Measurements from ENCODE around the gene PRSS53.

PRSS53 gene

DNA sequence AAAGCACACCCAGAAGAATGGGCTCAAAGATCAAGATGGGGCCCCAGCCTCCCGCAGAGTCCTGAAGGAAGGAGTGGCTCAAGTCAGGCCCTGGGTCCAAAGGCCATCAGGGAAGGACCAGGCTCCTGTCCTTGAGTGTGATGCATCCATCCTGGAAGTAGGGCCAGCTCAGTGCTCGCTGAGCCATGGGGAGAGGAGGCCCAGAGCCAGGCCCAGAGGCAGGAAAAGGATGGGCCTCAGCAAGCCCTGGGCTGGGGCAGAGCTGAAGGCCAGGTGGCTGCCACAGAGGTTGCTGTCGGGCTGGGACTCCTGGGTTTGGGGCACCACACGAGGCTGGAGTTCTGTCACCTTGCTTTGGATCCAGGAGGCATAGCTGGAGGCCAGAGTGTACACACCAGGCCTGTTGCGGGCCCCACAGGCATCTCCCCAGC is 43.1 kb upstream of the PRSS53 start:
- no peaks in the 10 kb centered on the region for H3K36me3 ChIP-seq (ENCODE audit: control insufficient read depth, insufficient read depth, low read length)
- H3K9ac ChIP-seq = no peak overlapping the region
- no peak overlapping the region for H2AFZ ChIP-seq
- peaks cover 15% of the 10 kb centered on the region for H3K79me2 ChIP-seq
- no peak overlapping the region for H3K4me2 ChIP-seq (ENCODE audit: low read length)
- peaks cover 40% of the 10 kb centered on the region for H3K4me1 ChIP-seq
- TF ChIP-seq, protein P1, sequence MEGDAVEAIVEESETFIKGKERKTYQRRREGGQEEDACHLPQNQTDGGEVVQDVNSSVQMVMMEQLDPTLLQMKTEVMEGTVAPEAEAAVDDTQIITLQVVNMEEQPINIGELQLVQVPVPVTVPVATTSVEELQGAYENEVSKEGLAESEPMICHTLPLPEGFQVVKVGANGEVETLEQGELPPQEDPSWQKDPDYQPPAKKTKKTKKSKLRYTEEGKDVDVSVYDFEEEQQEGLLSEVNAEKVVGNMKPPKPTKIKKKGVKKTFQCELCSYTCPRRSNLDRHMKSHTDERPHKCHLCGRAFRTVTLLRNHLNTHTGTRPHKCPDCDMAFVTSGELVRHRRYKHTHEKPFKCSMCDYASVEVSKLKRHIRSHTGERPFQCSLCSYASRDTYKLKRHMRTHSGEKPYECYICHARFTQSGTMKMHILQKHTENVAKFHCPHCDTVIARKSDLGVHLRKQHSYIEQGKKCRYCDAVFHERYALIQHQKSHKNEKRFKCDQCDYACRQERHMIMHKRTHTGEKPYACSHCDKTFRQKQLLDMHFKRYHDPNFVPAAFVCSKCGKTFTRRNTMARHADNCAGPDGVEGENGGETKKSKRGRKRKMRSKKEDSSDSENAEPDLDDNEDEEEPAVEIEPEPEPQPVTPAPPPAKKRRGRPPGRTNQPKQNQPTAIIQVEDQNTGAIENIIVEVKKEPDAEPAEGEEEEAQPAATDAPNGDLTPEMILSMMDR (IDR thresholded peaks at IDR 0.05) = no peak
- H3K27me3 ChIP-seq (ENCODE audit: control insufficient read depth, insufficient read depth, low read length) = no peaks in the 10 kb centered on the region
- H3K9me3 ChIP-seq (ENCODE audit: control insufficient read depth, low read length) = no peaks in the 10 kb centered on the region
- no peak overlapping the region for H3K4me3 ChIP-seq (ENCODE audit: low read depth, low read length)
- H3K27ac ChIP-seq = no peak overlapping the region

DNA sequence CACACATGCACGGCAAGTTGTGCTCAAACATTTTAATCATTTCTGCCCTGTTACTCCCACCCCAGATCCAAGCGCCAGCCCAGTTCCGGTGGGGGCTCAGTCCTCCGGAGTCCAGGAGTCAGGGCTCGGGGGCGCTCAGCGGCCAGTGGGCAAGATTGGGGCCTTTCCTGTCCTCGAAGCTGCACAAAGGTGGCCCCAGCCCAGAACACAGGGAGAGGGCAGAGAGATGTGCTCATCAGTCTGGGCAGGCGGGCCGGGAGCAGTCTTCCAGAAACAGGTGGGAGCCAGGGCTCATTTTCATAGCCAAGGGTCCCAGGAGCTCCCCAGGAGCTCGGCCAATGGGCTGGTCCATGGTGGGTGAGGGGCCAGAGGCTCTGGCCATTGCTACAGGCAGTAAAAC is 42.7 kb upstream of the PRSS53 start:
- peaks cover 15% of the 10 kb centered on the region for H3K79me2 ChIP-seq
- no peak overlapping the region for H3K9ac ChIP-seq
- TF ChIP-seq, protein P1 (IDR thresholded peaks at IDR 0.05) = no peak
- H3K4me2 ChIP-seq (ENCODE audit: low read length) = peak overlapping the region; percentile 1
- H3K4me1 ChIP-seq = peaks cover 40% of the 10 kb centered on the region
- no peaks in the 10 kb centered on the region for H3K27me3 ChIP-seq (ENCODE audit: control insufficient read depth, insufficient read depth, low read length)
- H3K4me3 ChIP-seq (ENCODE audit: low read depth, low read length) = peak overlapping the region; percentile 23
- peak overlapping the region; percentile 86 for H3K27ac ChIP-seq
- no peaks in the 10 kb centered on the region for H3K9me3 ChIP-seq (ENCODE audit: control insufficient read depth, low read length)
- no peak overlapping the region for H2AFZ ChIP-seq
- no peaks in the 10 kb centered on the region for H3K36me3 ChIP-seq (ENCODE audit: control insufficient read depth, insufficient read depth, low read length)

DNA sequence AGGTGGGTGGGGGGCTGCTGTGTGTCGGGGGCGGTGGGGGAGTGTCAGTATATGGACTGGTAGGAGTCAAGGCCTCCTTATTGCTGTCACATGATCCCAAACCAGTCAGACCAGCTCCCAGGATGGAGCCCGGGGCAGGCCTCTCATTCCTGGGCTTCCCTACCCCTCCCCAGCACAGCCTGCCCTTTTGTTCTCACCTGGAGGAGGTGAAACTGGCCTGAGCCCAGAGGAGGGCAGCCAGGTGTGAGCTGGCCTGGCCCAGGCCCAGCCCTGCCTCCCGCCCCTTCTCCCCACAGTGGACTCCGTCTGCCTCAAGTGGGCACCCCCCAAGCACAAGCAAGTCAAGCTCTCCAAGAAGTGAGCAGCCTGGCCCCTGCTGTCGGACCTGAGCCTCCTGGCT is 42.2 kb upstream of the PRSS53 start:
- H3K79me2 ChIP-seq = peaks cover 16% of the 10 kb centered on the region
- peaks cover 35% of the 10 kb centered on the region for H3K4me1 ChIP-seq
- H2AFZ ChIP-seq = peak overlapping the region; percentile 28
- no peaks in the 10 kb centered on the region for H3K27me3 ChIP-seq (ENCODE audit: control insufficient read depth, insufficient read depth, low read length)
- no peaks in the 10 kb centered on the region for H3K9me3 ChIP-seq (ENCODE audit: control insufficient read depth, low read length)
- peak overlapping the region; percentile 52 for H3K4me2 ChIP-seq (ENCODE audit: low read length)
- peak overlapping the region; percentile 86 for H3K27ac ChIP-seq
- H3K36me3 ChIP-seq (ENCODE audit: control insufficient read depth, insufficient read depth, low read length) = no peaks in the 10 kb centered on the region
- TF ChIP-seq, protein P1 (IDR thresholded peaks at IDR 0.05) = no peak
- no peak overlapping the region for H3K9ac ChIP-seq
- H3K4me3 ChIP-seq (ENCODE audit: low read depth, low read length) = peak overlapping the region; percentile 23

DNA sequence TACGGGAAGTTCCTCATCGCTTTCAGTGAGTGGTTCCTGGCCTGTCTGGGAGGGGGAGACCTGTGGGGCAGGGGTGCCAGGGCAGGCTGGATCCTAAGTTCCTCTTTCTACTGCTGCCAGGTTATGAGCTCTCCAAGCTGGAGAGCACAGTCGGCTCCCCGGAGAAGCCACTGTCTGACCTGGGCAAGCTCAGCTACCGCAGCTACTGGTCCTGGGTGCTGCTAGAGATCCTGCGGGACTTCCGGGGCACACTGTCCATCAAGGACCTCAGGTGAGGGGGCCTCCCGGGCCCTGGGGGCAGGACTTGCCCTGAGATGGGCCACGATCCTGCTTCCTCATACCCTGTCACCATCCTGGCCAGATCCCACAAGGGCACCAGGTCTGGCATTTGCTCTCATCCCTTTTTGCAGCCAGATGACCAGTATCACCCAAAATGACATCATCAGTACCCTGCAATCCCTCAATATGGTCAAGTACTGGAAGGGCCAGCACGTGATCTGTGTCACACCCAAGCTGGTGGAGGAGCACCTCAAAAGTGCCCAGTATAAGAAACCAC is 41.7 kb upstream of the PRSS53 start:
- H3K4me1 ChIP-seq = peaks cover 32% of the 10 kb centered on the region
- peak overlapping the region; percentile 86 for H3K27ac ChIP-seq
- peak overlapping the region; percentile 28 for H2AFZ ChIP-seq
- H3K9ac ChIP-seq = no peak overlapping the region
- H3K79me2 ChIP-seq = peaks cover 20% of the 10 kb centered on the region
- TF ChIP-seq, protein P1 (IDR thresholded peaks at IDR 0.05) = no peak
- no peaks in the 10 kb centered on the region for H3K27me3 ChIP-seq (ENCODE audit: control insufficient read depth, insufficient read depth, low read length)
- peak overlapping the region; percentile 23 for H3K4me3 ChIP-seq (ENCODE audit: low read depth, low read length)
- H3K4me2 ChIP-seq (ENCODE audit: low read length) = peak overlapping the region; percentile 52
- no peaks in the 10 kb centered on the region for H3K36me3 ChIP-seq (ENCODE audit: control insufficient read depth, insufficient read depth, low read length)
- no peaks in the 10 kb centered on the region for H3K9me3 ChIP-seq (ENCODE audit: control insufficient read depth, low read length)

Measured in parathyroid adenoma (tissue), 2 donors.